Fibroblast of villous mesenchyme (primary cell): ENCODE measurements around the gene ATE1. TPM values are rescaled to one million over a fixed set of nuclear protein-coding genes. Genes with fewer than 3 reads are reported as not detected.

Source experiments
- DNase-seq: peaks from one replicate; pipeline ENCODE4 v3.0.0-alpha.2; 2010; ENCODE audit warnings: low read depth
- H3K4me3 ChIP-seq: 2 replicates; pipeline ENCODE4 v1.5.1; 2011; ENCODE audit warnings: low read depth, mild to moderate bottlenecking, low read length
- CTCF ChIP-seq: IDR thresholded peaks from 2 replicates; pipeline ENCODE4 v1.5.1; 2012; ENCODE audit warnings: low read depth, mild to moderate bottlenecking, low read length; ENCODE audit not compliant: insufficient read depth
- total RNA-seq: library from RNA; depleted of rRNA; stranded (reverse); fragments of >200 nt; gene quantifications from 2 replicates; pipeline ENCODE4 v1.2.3, GENCODE V29; 2012

The ATE1 gene
- total RNA-seq, 1 donor, result 33.2 TPM

- no peak for DNase-seq
- no peak overlapping the region for H3K4me3 ChIP-seq
- TF ChIP-seq CTCF, result no peak
These were observed 86.0 kb downstream of the ATE1 start for GRCh38 chr10:121841862-121842261.

GRCh38 chr10:121838931-121839330 is 88.9 kb downstream of the ATE1 start:
- no peak for TF ChIP-seq CTCF
- DNase-seq, result no peak

GRCh38 chr10:121838149-121838548 is 89.7 kb downstream of the ATE1 start:
- no peak overlapping the region for H3K4me3 ChIP-seq
- no peak for TF ChIP-seq CTCF
- DNase-seq, result no peak

More at GRCh38 chr10:121838931-121839330, 88.9 kb downstream of the ATE1 start:
- H3K4me3 ChIP-seq, result no peak overlapping the region

DNA sequence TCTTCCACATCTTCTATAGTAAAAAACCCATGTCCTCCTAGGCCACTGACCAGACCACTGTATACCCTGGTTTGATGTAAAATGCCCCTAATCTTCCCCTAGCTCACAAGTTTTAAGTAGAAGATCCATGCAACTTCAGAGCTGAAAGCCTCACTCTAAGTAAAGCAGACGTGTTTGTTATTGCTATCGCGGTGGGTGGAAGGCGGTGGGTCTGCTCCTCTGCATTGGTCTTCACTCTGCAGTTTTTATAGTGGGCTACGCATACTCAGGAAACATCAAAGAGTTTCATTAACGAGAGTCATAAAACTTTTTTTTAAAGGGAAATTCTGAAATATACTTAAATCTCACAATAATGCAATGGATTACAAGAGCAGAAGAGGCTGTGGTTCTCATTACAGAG is 91.7 kb downstream of the ATE1 start:
- no peak overlapping the region for H3K4me3 ChIP-seq
- TF ChIP-seq CTCF, result no peak
- no peak for DNase-seq

DNA sequence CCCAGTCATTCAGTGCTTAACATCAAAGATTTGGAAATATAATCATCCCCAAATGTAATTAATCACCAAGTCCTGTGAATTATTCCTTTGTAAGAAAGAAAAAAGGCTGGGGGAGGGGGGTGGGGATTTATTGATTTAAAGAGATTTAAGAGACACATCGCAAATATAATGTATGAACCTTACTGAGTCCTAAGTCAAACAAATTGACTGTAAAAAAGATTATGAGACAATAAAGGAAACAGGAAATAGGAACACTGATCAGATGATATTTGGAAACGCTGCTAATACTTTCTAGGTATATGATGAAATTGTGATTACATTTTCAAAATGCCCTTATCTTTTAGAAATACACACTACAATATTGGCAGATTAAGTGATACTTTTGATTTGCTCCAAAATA is 92.5 kb downstream of the ATE1 start:
- no peak for TF ChIP-seq CTCF
- H3K4me3 ChIP-seq, result no peak overlapping the region
- no peak for DNase-seq

DNA sequence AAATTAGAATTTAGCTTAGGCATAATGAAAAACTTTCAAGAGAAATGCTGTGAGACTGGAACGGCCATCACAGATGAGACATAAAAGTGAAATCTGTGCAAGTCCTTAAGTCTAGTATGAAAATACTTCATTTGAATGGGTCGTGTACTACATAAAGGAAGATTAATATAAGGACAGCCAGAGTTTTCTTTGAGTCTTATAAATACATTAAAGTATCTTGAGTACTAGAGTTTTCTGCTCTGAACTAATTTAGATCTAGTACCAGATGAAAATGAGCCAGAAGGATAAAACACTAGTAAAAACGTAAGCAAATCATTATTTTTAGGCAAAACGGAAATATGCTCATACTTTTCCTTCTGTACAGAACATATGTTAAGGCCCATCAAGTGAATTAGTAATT is 93.1 kb downstream of the ATE1 start:
- no peak overlapping the region for H3K4me3 ChIP-seq
- no peak for DNase-seq
- TF ChIP-seq CTCF, result no peak

DNA sequence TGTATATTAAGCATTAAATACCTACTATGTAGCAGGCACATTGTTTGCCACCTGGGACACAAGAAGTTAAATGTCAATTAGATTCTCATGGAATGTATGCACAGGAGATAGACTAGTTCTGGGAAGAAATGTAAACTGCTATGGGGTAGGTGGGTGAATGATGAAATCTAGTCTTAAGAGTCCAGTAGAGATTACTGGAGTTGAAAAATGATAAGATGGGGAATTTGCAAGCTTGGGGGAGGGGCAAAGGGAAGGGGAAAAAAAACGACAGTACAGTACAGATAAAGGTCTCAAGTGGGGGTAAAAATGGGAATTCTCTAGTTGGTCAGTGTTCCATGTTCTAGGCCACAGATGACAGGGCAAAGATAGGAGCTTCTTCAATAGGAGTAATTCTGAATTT is 94.4 kb downstream of the ATE1 start:
- TF ChIP-seq CTCF, result no peak
- DNase-seq, result peak; percentile 38

More for the DNA sequence above, 94.4 kb downstream of the ATE1 start:
- no peak overlapping the region for H3K4me3 ChIP-seq
